Mesenchymal stem cell (in vitro differentiated cells and primary cell): ENCODE results near the gene SYNE3.

Source experiments
- DNase-seq: peaks from one replicate; pipeline ENCODE4 v3.0.0-alpha.2; 2013
- H2AFZ ChIP-seq: one replicate; pipeline ENCODE4 v1.6.1; 2013; ENCODE audit warnings: low read depth, mild to moderate bottlenecking, control low read depth, inconsistent platforms, low read length, moderate library complexity
- H2AK5ac ChIP-seq: 2 replicates; pipeline ENCODE4 v1.6.1; 2013; ENCODE audit warnings: low read length, moderate library complexity, mild to moderate bottlenecking, inconsistent platforms; ENCODE audit not compliant: severe bottlenecking
- H2BK120ac ChIP-seq: one replicate; pipeline ENCODE4 v1.6.1; 2013; ENCODE audit warnings: low read depth, mild to moderate bottlenecking, inconsistent platforms, low read length, moderate library complexity
- H2BK12ac ChIP-seq, 2 experiments: one replicate each; pipeline ENCODE4 v1.6.1; 2013; ENCODE audit warnings: inconsistent platforms in 2 of 2, low read length in 2 of 2, mild to moderate bottlenecking in 2 of 2, moderate library complexity in 2 of 2, control low read depth in 1 of 2
- H2BK15ac ChIP-seq: one replicate; pipeline ENCODE4 v1.6.1; 2013; ENCODE audit warnings: mild to moderate bottlenecking, low read depth, inconsistent platforms; ENCODE audit not compliant: poor library complexity, severe bottlenecking
- H2BK5ac ChIP-seq: 2 replicates; pipeline ENCODE4 v1.6.1; 2013; ENCODE audit warnings: low read depth, mild to moderate bottlenecking, low read length, control low read depth, inconsistent platforms; ENCODE audit not compliant: poor library complexity, severe bottlenecking
- H3K14ac ChIP-seq, 2 experiments: one replicate each; pipeline ENCODE4 v1.6.1; 2013; ENCODE audit warnings: inconsistent platforms in 2 of 2, low read length in 2 of 2, control low read depth in 1 of 2, mild to moderate bottlenecking in 1 of 2, moderate library complexity in 1 of 2
- H3K18ac ChIP-seq, 2 experiments: one replicate each; pipeline ENCODE4 v1.6.1; 2013; ENCODE audit warnings: inconsistent platforms in 2 of 2, low read length in 2 of 2, control low read depth in 1 of 2, low read depth in 1 of 2, mild to moderate bottlenecking in 1 of 2
- H3K23ac ChIP-seq, 2 experiments: one replicate each; pipeline ENCODE4 v1.6.1; 2013; ENCODE audit warnings: inconsistent platforms in 2 of 2, low read length in 2 of 2, mild to moderate bottlenecking in 2 of 2, moderate library complexity in 2 of 2, control low read depth in 1 of 2
- H3K27ac ChIP-seq: 2 replicates; pipeline ENCODE4 v1.5.1; 2013; ENCODE audit warnings: mild to moderate bottlenecking, moderate library complexity, low read length, control low read depth, inconsistent platforms; ENCODE audit not compliant: poor library complexity, severe bottlenecking
- H3K27me3 ChIP-seq, 2 experiments: 2 replicates each; pipeline versions ENCODE4 v1.6.1 to v1.7.0; 2013; ENCODE audit warnings: low read length in 2 of 2, mild to moderate bottlenecking in 2 of 2, moderate library complexity in 2 of 2, control low read depth in 1 of 2, inconsistent platforms in 1 of 2; ENCODE audit not compliant: control insufficient read depth in 1 of 2, insufficient read depth in 1 of 2
- H3K36me3 ChIP-seq, 2 experiments: 2 replicates each; pipeline versions ENCODE4 v1.6.1 to v1.7.0; 2013; ENCODE audit warnings: low read length in 2 of 2, control low read depth in 1 of 2, inconsistent platforms in 1 of 2, low read depth in 1 of 2, mild to moderate bottlenecking in 1 of 2; ENCODE audit not compliant: insufficient read depth in 2 of 2, control insufficient read depth in 1 of 2
- H3K4ac ChIP-seq, 2 experiments: one replicate each; pipeline ENCODE4 v1.6.1; 2013; ENCODE audit warnings: inconsistent platforms in 2 of 2, low read length in 2 of 2, mild to moderate bottlenecking in 2 of 2, moderate library complexity in 2 of 2, control low read depth in 1 of 2, low read depth in 1 of 2
- H3K4me1 ChIP-seq: 2 replicates; pipeline ENCODE4 v1.6.1; 2013; ENCODE audit warnings: low read depth, low read length, control low read depth; ENCODE audit not compliant: control insufficient read depth, insufficient read depth
- H3K4me2 ChIP-seq: 2 replicates; pipeline ENCODE4 v1.6.1; 2013; ENCODE audit warnings: low read length, mild to moderate bottlenecking, inconsistent platforms; ENCODE audit not compliant: poor library complexity, severe bottlenecking
- H3K4me3 ChIP-seq, 2 experiments: 2 replicates each; pipeline versions ENCODE4 v1.5.1 to v1.7.0; 2013; ENCODE audit warnings: low read length in 2 of 2, mild to moderate bottlenecking in 2 of 2, control low read depth in 1 of 2, low read depth in 1 of 2; ENCODE audit not compliant: insufficient read depth in 1 of 2
- H3K79me1 ChIP-seq: replicated peaks from 2 replicates; pipeline ENCODE4 v1.6.1; 2013; ENCODE audit warnings: mild to moderate bottlenecking, control low read depth, low read length, inconsistent platforms; ENCODE audit not compliant: poor library complexity, severe bottlenecking
- H3K9ac ChIP-seq: 2 replicates; pipeline ENCODE4 v1.7.0; 2013; ENCODE audit warnings: mild to moderate bottlenecking, low read length, moderate library complexity
- H3K9me3 ChIP-seq: 2 replicates; pipeline ENCODE4 v1.7.0; 2013; ENCODE audit warnings: mild to moderate bottlenecking, low read length; ENCODE audit not compliant: control insufficient read depth
- H4K8ac ChIP-seq: one replicate; pipeline ENCODE4 v1.6.1; 2013; ENCODE audit warnings: inconsistent platforms, mild to moderate bottlenecking, low read length, moderate library complexity
- H4K91ac ChIP-seq: one replicate; pipeline ENCODE4 v1.6.1; 2013; ENCODE audit warnings: mild to moderate bottlenecking, low read length, inconsistent platforms
- WGBS: methylation state at CpG from one replicate; pipeline ENCODE4 v1.1.7; 2013; ENCODE audit warnings: mixed read lengths; 5-methylcytosine and 5-hydroxymethylcytosine counted together

SYNE3 gene

DNA sequence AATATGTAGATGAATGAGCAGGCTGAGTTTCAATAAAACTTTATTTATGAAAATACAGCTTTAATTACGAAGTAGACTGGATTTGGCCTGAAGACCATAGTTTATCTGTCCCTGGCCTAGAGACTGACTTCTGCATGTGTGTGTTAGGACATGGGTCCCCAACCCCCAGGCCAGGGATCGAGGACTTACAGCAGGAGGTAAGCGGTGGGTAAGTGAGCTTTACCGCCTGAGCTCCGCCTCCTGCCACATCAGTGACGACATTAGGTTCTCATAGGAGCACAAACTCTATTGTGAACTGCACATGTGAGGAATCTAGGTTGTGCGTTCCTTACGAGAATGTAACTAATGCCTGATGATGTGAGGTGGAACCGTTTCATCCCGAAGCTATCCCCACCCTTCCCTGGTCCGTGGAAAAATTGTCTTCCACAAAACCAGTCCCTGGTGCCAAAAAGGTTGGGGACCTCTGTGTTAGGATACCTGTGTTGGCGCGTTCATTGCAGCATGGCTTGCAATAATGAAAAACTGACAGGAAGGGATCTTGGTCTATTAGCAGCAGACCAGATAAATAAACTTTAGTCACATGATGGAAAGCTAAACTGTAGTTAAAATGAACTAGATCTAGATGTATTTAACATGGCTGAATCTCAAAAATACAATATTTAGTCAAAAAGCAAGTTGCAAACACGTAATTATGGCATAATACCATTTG lies 22.5 kb upstream of the SYNE3 start:
- Histone ChIP-seq H3K79me1 (peaks cover 23% of the 10 kb centered on the region), H4K91ac (no peak overlapping the region), H3K4ac (no peak overlapping the region), H3K27ac (no peak overlapping the region), H3K9me3 (peaks cover under 1% of the 10 kb centered on the region), H3K23ac (no peak overlapping the region), H3K4me2 (no peak overlapping the region), H2BK15ac (no peak overlapping the region), H3K14ac (no peak overlapping the region), H2BK120ac (no peak overlapping the region), H2AFZ (no peak overlapping the region), H4K8ac (peak overlapping the region; percentile 16), H2BK5ac (no peak overlapping the region), H2BK12ac (no peak overlapping the region), H3K9ac (no peak overlapping the region), H3K27me3 (no peaks in the 10 kb centered on the region), H3K36me3 (peaks cover 2 to 4% of the 10 kb centered on the region in 2 experiments), H3K18ac (no peak overlapping the region), H2AK5ac (no peak overlapping the region), H3K4me3 (no peak overlapping the region), H3K4me1 (peaks cover 7% of the 10 kb centered on the region)
- DNase-seq = no peak
- 95% methylated on average over 13 of the region's 14 CpGs for WGBS

DNA sequence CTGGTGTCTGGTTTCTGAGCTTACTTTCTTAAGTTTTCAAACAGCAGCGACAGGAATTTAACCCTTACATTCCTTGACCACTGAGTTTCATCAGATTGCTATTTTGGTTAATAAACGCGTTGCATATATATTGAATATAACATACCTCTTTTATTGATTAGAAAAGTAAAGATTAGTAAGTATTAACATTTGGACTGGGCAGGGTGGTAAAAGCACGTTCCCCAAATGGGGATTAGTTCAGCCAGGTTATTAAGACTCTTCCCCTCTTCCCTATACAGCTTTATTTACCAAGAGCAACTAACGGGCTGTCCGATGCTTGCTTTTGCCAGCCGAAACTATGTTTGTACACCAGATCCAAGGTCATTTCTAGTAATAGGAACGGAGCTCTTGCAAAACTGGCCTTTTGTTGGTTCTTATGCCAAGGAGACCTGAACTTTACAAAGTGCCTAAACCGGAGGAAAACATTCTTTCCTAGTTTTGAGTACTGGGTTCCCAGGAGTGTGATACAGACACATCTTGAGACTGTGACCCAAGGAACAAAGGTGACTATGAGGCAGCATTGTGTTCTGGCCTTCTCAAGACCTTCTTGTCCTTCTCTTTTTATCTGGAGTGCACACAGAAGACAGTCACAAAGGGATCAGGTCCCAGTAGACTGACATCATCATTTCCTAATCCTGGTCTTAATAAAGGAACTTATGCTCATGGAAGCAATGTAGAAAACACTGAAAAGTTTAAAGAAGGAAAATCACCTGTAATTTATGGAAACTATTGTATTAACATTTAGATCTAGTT lies 21.0 kb upstream of the SYNE3 start:
- H3K14ac ChIP-seq = no peak overlapping the region
- H3K18ac ChIP-seq = no peak overlapping the region
- H3K9me3 ChIP-seq = no peaks in the 10 kb centered on the region
- H2AFZ ChIP-seq = no peak overlapping the region
- no peak overlapping the region for H4K91ac ChIP-seq
- peaks cover 13% of the 10 kb centered on the region for H3K79me1 ChIP-seq
- peaks cover 12% of the 10 kb centered on the region for H3K4me1 ChIP-seq
- H3K27ac ChIP-seq = no peak overlapping the region
- H2BK12ac ChIP-seq = no peak overlapping the region
- H2BK15ac ChIP-seq = no peak overlapping the region
- WGBS = 95% methylated on average over 7 of the region's 9 CpGs
- H3K4ac ChIP-seq = no peak overlapping the region
- H3K4me2 ChIP-seq = no peak overlapping the region
- no peak for DNase-seq
- no peak overlapping the region for H4K8ac ChIP-seq
- no peak overlapping the region for H2BK5ac ChIP-seq
- H3K4me3 ChIP-seq = peak overlapping the region in 1 of 2 experiments; percentile 85
- H3K36me3 ChIP-seq = peaks cover 0 to 2% of the 10 kb centered on the region in 2 experiments
- H2BK120ac ChIP-seq = no peak overlapping the region
- H3K23ac ChIP-seq = no peak overlapping the region
- peak overlapping the region; percentile 94 for H3K9ac ChIP-seq
- no peaks in the 10 kb centered on the region for H3K27me3 ChIP-seq
- no peak overlapping the region for H2AK5ac ChIP-seq

DNA sequence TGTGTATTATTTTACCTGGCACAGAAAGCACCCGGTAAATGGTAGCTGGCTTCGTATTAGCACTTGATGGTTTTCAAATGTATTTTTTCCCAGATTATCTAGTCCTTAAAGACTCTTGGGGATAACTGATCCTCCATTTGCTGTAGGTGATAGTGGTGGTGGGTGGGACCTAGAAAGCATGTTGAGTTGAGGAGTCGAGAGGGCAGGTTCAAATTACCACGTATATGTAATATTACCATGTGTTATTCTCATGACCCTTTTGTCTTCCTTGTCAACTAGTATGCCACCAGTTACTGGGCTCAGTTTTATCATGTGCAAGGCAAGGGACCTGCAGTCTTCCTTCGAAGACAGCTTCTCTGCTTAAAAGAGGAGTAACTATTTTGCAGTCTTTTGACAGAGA lies 20.2 kb upstream of the SYNE3 start:
- Histone ChIP-seq H3K27me3 (no peaks in the 10 kb centered on the region), H3K18ac (no peak overlapping the region), H2BK5ac (no peak overlapping the region), H3K14ac (no peak overlapping the region), H4K8ac (no peak overlapping the region), H3K4me1 (peaks cover 12% of the 10 kb centered on the region), H3K4ac (no peak overlapping the region), H3K4me2 (no peak overlapping the region), H4K91ac (no peak overlapping the region), H3K23ac (no peak overlapping the region), H3K9me3 (no peaks in the 10 kb centered on the region), H2BK15ac (no peak overlapping the region), H2BK120ac (no peak overlapping the region), H3K9ac (peak overlapping the region; percentile 94), H2BK12ac (no peak overlapping the region), H2AFZ (no peak overlapping the region), H3K4me3 (peak overlapping the region in 1 of 2 experiments; percentile 85), H3K36me3 (peaks cover 0 to 5% of the 10 kb centered on the region in 2 experiments), H2AK5ac (no peak overlapping the region), H3K79me1 (peaks cover 12% of the 10 kb centered on the region), H3K27ac (no peak overlapping the region)
- WGBS = 98% methylated on average over 3 of the region's 5 CpGs
- DNase-seq = no peak

DNA sequence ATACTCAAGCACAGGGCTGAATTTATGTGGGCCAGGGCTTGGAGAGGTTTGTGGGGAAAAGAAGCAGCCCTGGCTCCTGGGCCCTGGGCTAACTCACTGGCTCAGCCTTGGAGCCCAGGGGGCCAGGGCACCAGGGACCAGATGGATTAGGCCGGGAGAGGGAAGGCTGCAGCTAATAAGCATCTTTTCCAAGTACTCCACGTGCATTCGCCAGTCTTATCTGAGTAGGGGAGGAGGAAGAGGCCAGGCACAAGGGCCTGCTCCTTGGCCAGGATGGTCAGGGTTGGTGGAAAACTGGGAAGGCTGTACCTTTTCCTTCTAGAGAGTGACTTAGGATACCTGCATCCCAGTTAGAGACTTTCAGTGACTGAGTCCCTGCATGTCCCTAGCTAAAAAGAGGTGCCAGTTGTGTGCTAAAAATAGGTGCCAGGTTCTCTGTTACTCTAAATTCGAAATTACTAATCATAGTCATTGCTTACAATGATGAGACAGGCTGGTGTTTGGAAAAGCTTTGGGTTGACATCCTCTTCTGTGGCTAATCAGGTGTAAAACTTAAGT lies 19.7 kb upstream of the SYNE3 start:
- Histone ChIP-seq H2AK5ac (no peak overlapping the region), H2AFZ (no peak overlapping the region), H3K79me1 (peaks cover 12% of the 10 kb centered on the region), H4K8ac (peak overlapping the region; percentile 14), H3K14ac (peak overlapping the region in 1 of 2 experiments; percentile 80), H3K27me3 (no peaks in the 10 kb centered on the region), H3K9ac (peak overlapping the region; percentile 94), H3K36me3 (peaks cover 0 to 5% of the 10 kb centered on the region in 2 experiments), H3K18ac (no peak overlapping the region), H2BK120ac (no peak overlapping the region), H3K23ac (peak overlapping the region in 1 of 2 experiments; percentile 57), H3K4ac (peak overlapping the region in 1 of 2 experiments; percentile 67), H3K4me2 (peak overlapping the region; percentile 91), H3K27ac (no peak overlapping the region), H3K9me3 (no peaks in the 10 kb centered on the region), H4K91ac (no peak overlapping the region), H3K4me3 (peak overlapping the region; percentile 85 to 93), H3K4me1 (peaks cover 12% of the 10 kb centered on the region), H2BK15ac (no peak overlapping the region), H2BK5ac (no peak overlapping the region), H2BK12ac (peak overlapping the region in 1 of 2 experiments; percentile 31)
- WGBS = 38% methylated on average over 4 of the region's 4 CpGs
- DNase-seq = no peak
